Ramos (cell line): Measurements from ENCODE around the gene HDHD3.

Experiments
- in situ Hi-C: fragments of 300-500 bp; cut with MboI; formaldehyde crosslinking; loops from one replicate; pipeline ENCODE4 v1.14.3; 2022; ENCODE audit warnings: low sequenced_read_pairs; ENCODE audit not compliant: unreplicated experiment

HDHD3 gene

GRCh38 chr9:113341712-113342410 is 34.9 kb downstream of the HDHD3 start:
- in situ Hi-C loops: no loop called here

- in situ Hi-C loops: no loop called here
These were observed 36.6 kb downstream of the HDHD3 start, which contains the start of gene WDR31 for GRCh38 chr9:113340011-113340699. WDR31 (minus strand) TSS chr9:113340275; CDS start chr9:113332022, 8,253 bp downstream.

- in situ Hi-C loops: no loop called here
These were observed 39.1 kb downstream of the HDHD3 start for GRCh38 chr9:113337714-113338113.

- in situ Hi-C loops: no loop called here
These were observed 45.0 kb downstream of the HDHD3 start for GRCh38 chr9:113331780-113332179.

- in situ Hi-C loops: no loop called here
These were observed 48.6 kb downstream of the HDHD3 start for GRCh38 chr9:113328045-113328782.

GRCh38 chr9:113326230-113326629 is 50.6 kb downstream of the HDHD3 start:
- in situ Hi-C loops: no loop called here
